HG02763 (cell line): ENCODE results near the gene RPS6KA3.

Experiments used
- ATAC-seq: cut with Tn5 transposase; IDR thresholded peaks from one replicate; pipeline ENCODE4 v1.9.1; 2021; ENCODE audit warnings: mild to moderate bottlenecking, moderate library complexity; ENCODE audit not compliant: unreplicated experiment

RPS6KA3 gene

GRCh38 chrX:20111271-20111670, 155.4 kb downstream of the RPS6KA3 start:
- ATAC-seq: no peak

- ATAC-seq: no peak
These were observed 164.7 kb downstream of the RPS6KA3 start for GRCh38 chrX:20101934-20102581.
